Measurements from ENCODE around the gene GRK1.
"Not testable (repeated sequence)": the region's sequence is repeated elsewhere in the genome, so short reads cannot be mapped to it uniquely, and the experiment has no call there.

Gene GRK1

GRCh38 chr13:113671066-113672001, 4.3 kb downstream of the GRK1 start:
- Histone ChIP-seq H3K9me3 (ENCODE audit: control insufficient read depth in 5 of 5, low read length in 5 of 5) (no peaks in the 10 kb centered on the region), H3K9ac (ENCODE audit: low read length in 5 of 5) (no peak overlapping the region), H3K4me1 (ENCODE audit: control insufficient read depth in 5 of 5, insufficient read depth in 5 of 5, low read length in 5 of 5) (no peaks in the 10 kb centered on the region), H3K27ac (ENCODE audit: low read depth, low read length) (no peak overlapping the region), H3K4me3 (ENCODE audit: low read depth in 1 of 5, low read length in 5 of 5) (no peak overlapping the region), H3K27me3 (ENCODE audit: control insufficient read depth in 5 of 5, insufficient read depth in 4 of 5, low read length in 5 of 5) (peaks cover 0 to 13% (median 3%) of the 10 kb centered on the region in 5 donors), H3K36me3 (ENCODE audit: control insufficient read depth in 5 of 5, insufficient read depth in 5 of 5, low read length in 5 of 5) (no peaks in the 10 kb centered on the region)

GRCh38 chr13:113672002-113672651, 5.1 kb downstream of the GRK1 start:
- Histone ChIP-seq H3K27ac (ENCODE audit: low read depth, low read length) (no peak overlapping the region), H3K36me3 (ENCODE audit: control insufficient read depth in 5 of 5, insufficient read depth in 5 of 5, low read length in 5 of 5) (no peaks in the 10 kb centered on the region), H3K4me3 (ENCODE audit: low read depth in 1 of 5, low read length in 5 of 5) (no peak overlapping the region), H3K4me1 (ENCODE audit: control insufficient read depth in 5 of 5, insufficient read depth in 5 of 5, low read length in 5 of 5) (no peaks in the 10 kb centered on the region), H3K9ac (ENCODE audit: low read length in 5 of 5) (no peak overlapping the region), H3K27me3 (ENCODE audit: control insufficient read depth in 5 of 5, insufficient read depth in 4 of 5, low read length in 5 of 5) (peaks cover 0 to 13% (median 3%) of the 10 kb centered on the region in 5 donors), H3K9me3 (ENCODE audit: control insufficient read depth in 5 of 5, low read length in 5 of 5) (no peaks in the 10 kb centered on the region)

GRCh38 chr13:113722921-113723320, 55.9 kb downstream of the GRK1 start:
- peaks cover 0 to 14% (median 9%) of the 10 kb centered on the region in 5 donors for H3K4me1 ChIP-seq (ENCODE audit: control insufficient read depth in 5 of 5, insufficient read depth in 5 of 5, low read length in 5 of 5)
- peaks cover 0 to 3% (median 0%) of the 10 kb centered on the region in 5 donors for H3K27me3 ChIP-seq (ENCODE audit: control insufficient read depth in 5 of 5, insufficient read depth in 4 of 5, low read length in 5 of 5)
- H3K9ac ChIP-seq (ENCODE audit: low read length in 5 of 5): no peak overlapping the region
- H3K9me3 ChIP-seq (ENCODE audit: control insufficient read depth in 5 of 5, low read length in 5 of 5): peaks cover 0 to 4% (median 3%) of the 10 kb centered on the region in 5 donors
- H3K27ac ChIP-seq (ENCODE audit: low read depth, low read length): no peak overlapping the region
- no peak overlapping the region for H3K4me3 ChIP-seq (ENCODE audit: low read depth in 1 of 5, low read length in 5 of 5)
- H3K36me3 ChIP-seq (ENCODE audit: control insufficient read depth in 5 of 5, insufficient read depth in 5 of 5, low read length in 5 of 5): no peaks in the 10 kb centered on the region

- Histone ChIP-seq H3K9me3 (ENCODE audit: control insufficient read depth in 5 of 5, low read length in 5 of 5) (peaks cover 0 to 4% (median 3%) of the 10 kb centered on the region in 5 donors), H3K27ac (ENCODE audit: low read depth, low read length) (no peak overlapping the region), H3K27me3 (ENCODE audit: control insufficient read depth in 5 of 5, insufficient read depth in 4 of 5, low read length in 5 of 5) (peaks cover 0 to 5% (median 1%) of the 10 kb centered on the region in 5 donors), H3K9ac (ENCODE audit: low read length in 5 of 5) (no peak overlapping the region), H3K4me3 (ENCODE audit: low read depth in 1 of 5, low read length in 5 of 5) (no peak overlapping the region), H3K4me1 (ENCODE audit: control insufficient read depth in 5 of 5, insufficient read depth in 5 of 5, low read length in 5 of 5) (peaks cover 0 to 14% (median 9%) of the 10 kb centered on the region in 5 donors), H3K36me3 (ENCODE audit: control insufficient read depth in 5 of 5, insufficient read depth in 5 of 5, low read length in 5 of 5) (no peaks in the 10 kb centered on the region)
Measured at GRCh38 chr13:113723410-113724015, 56.5 kb downstream of the GRK1 start.

GRCh38 chr13:113724016-113724758, 57.2 kb downstream of the GRK1 start:
- H3K9me3 ChIP-seq (ENCODE audit: control insufficient read depth in 5 of 5, low read length in 5 of 5): peaks cover 0 to 4% (median 3%) of the 10 kb centered on the region in 5 donors
- peak overlapping the region in 1 of 5 donors; percentile 68 for H3K4me3 ChIP-seq (ENCODE audit: low read depth in 1 of 5, low read length in 5 of 5)
- no peaks in the 10 kb centered on the region for H3K36me3 ChIP-seq (ENCODE audit: control insufficient read depth in 5 of 5, insufficient read depth in 5 of 5, low read length in 5 of 5)
- peaks cover 0 to 14% (median 9%) of the 10 kb centered on the region in 5 donors for H3K4me1 ChIP-seq (ENCODE audit: control insufficient read depth in 5 of 5, insufficient read depth in 5 of 5, low read length in 5 of 5)
- H3K27ac ChIP-seq (ENCODE audit: low read depth, low read length): no peak overlapping the region
- H3K9ac ChIP-seq (ENCODE audit: low read length in 5 of 5): no peak overlapping the region
- peaks cover 0 to 9% (median 2%) of the 10 kb centered on the region in 5 donors for H3K27me3 ChIP-seq (ENCODE audit: control insufficient read depth in 5 of 5, insufficient read depth in 4 of 5, low read length in 5 of 5)

GRCh38 chr13:113724780-113725315, 57.8 kb downstream of the GRK1 start:
- peak overlapping the region in 4 of 5 donors; percentile 32 to 68 (median 54) for H3K4me3 ChIP-seq (ENCODE audit: low read depth in 1 of 5, low read length in 5 of 5)
- H3K4me1 ChIP-seq (ENCODE audit: control insufficient read depth in 5 of 5, insufficient read depth in 5 of 5, low read length in 5 of 5): peaks cover 0 to 14% (median 9%) of the 10 kb centered on the region in 5 donors
- H3K27ac ChIP-seq (ENCODE audit: low read depth, low read length): no peak overlapping the region
- peaks cover 0 to 12% (median 7%) of the 10 kb centered on the region in 5 donors for H3K27me3 ChIP-seq (ENCODE audit: control insufficient read depth in 5 of 5, insufficient read depth in 4 of 5, low read length in 5 of 5)
- no peaks in the 10 kb centered on the region for H3K36me3 ChIP-seq (ENCODE audit: control insufficient read depth in 5 of 5, insufficient read depth in 5 of 5, low read length in 5 of 5)
- peak overlapping the region in 1 of 5 donors; percentile 13 for H3K9ac ChIP-seq (ENCODE audit: low read length in 5 of 5)
- peaks cover 0 to 4% (median 3%) of the 10 kb centered on the region in 5 donors for H3K9me3 ChIP-seq (ENCODE audit: control insufficient read depth in 5 of 5, low read length in 5 of 5)

- H3K27me3 ChIP-seq (ENCODE audit: control insufficient read depth in 5 of 5, insufficient read depth in 4 of 5, low read length in 5 of 5): peaks cover 0 to 15% (median 9%) of the 10 kb centered on the region in 5 donors
- H3K36me3 ChIP-seq (ENCODE audit: control insufficient read depth in 5 of 5, insufficient read depth in 5 of 5, low read length in 5 of 5); H3K4me3 ChIP-seq (ENCODE audit: low read depth in 1 of 5, low read length in 5 of 5); H3K27ac ChIP-seq (ENCODE audit: low read depth, low read length); H3K9me3 ChIP-seq (ENCODE audit: control insufficient read depth in 5 of 5, low read length in 5 of 5); H3K9ac ChIP-seq (ENCODE audit: low read length in 5 of 5): not testable (repeated sequence)
- H3K4me1 ChIP-seq (ENCODE audit: control insufficient read depth in 5 of 5, insufficient read depth in 5 of 5, low read length in 5 of 5): peaks cover 0 to 14% (median 9%) of the 10 kb centered on the region in 5 donors
Measured at GRCh38 chr13:113725329-113726105, 58.5 kb downstream of the GRK1 start.

- not testable (repeated sequence) for H3K9me3 ChIP-seq (ENCODE audit: control insufficient read depth in 5 of 5, low read length in 5 of 5); H3K36me3 ChIP-seq (ENCODE audit: control insufficient read depth in 5 of 5, insufficient read depth in 5 of 5, low read length in 5 of 5); H3K27ac ChIP-seq (ENCODE audit: low read depth, low read length)
- H3K4me3 ChIP-seq (ENCODE audit: low read depth in 1 of 5, low read length in 5 of 5): peak overlapping the region in 4 of 5 donors; percentile 14 to 60 (median 34)
- H3K27me3 ChIP-seq (ENCODE audit: control insufficient read depth in 5 of 5, insufficient read depth in 4 of 5, low read length in 5 of 5): peaks cover 0 to 22% (median 11%) of the 10 kb centered on the region in 5 donors
- H3K4me1 ChIP-seq (ENCODE audit: control insufficient read depth in 5 of 5, insufficient read depth in 5 of 5, low read length in 5 of 5): peaks cover 0 to 14% (median 9%) of the 10 kb centered on the region in 5 donors
- H3K9ac ChIP-seq (ENCODE audit: low read length in 5 of 5): peak overlapping the region in 1 of 5 donors; percentile 43
Measured at GRCh38 chr13:113726106-113726821, 59.2 kb downstream of the GRK1 start.
